ENCODE results near the gene ARFIP1. TPM values are rescaled to one million over a fixed set of nuclear protein-coding genes. Genes with fewer than 3 reads are reported as not detected.

Gene ARFIP1
- total and polyA plus RNA-seq, 2 of the 8 experiments (the other 6 are each of a cell fraction or from before 2014, with no cell fraction given): 13.5 to 38.0 TPM

DNA sequence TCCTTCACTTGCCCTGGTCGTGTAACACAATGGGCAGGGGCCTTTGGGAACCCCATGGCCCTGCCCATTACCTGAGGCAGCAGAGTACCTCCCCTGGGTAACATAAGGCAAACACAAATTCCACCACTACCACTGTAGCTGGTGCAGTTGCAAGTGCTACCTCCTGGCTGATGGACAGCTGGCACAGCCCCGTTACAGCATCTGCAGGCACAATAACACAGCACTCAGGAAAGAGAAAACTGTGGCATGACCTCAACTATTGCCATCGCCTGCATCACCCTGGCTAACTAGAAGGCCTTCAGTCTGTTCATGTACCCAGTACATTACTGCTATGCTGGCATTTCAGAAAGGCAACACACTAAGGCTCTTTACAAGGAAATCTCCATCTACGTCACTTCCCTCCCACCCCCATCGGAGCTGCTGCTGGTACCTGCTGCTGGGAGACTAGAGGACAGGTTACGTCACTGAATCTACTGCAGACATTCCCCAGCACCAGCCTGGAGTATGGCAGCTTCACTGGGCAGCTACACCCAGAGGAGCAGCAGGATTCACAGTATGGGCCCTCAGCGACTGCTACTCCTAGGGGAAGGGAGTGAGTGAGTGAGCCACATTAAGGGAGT, 39.4 kb downstream of the ARFIP1 start:
- Histone ChIP-seq H3K18ac (ENCODE audit: extremely low read depth, low read length) (no peak overlapping the region), H2BK20ac (ENCODE audit: low read length) (no peak overlapping the region), H3K23me2 (ENCODE audit: low read depth, low read length) (no peaks in the 10 kb centered on the region), H2BK12ac (ENCODE audit: low read depth, low read length) (no peak overlapping the region), H3K4me3 (ENCODE audit: extremely low read depth in 1 of 4, insufficient read depth in 2 of 4, low read depth in 3 of 4, low read length in 4 of 4) (no peak overlapping the region), H4K20me1 (replicated peaks in 1 of 2; ENCODE audit: control insufficient read depth in 1 of 2, insufficient read depth in 2 of 2, low read length in 2 of 2) (peaks cover 0 to 2% of the 10 kb centered on the region in 2 experiments), H4K91ac (replicated peaks; ENCODE audit: insufficient read length, low read length) (no peak overlapping the region), H3K23ac (ENCODE audit: insufficient read length) (no peak overlapping the region), H3K56ac (replicated peaks; ENCODE audit: insufficient read length, low read depth, low read length) (no peak overlapping the region), H3K9me3 (ENCODE audit: insufficient read depth in 2 of 2, low read depth in 1 of 2, low read length in 1 of 2) (peaks cover 0 to 6% of the 10 kb centered on the region in 2 experiments; a peak in 1 of 4 replicates), H3K79me2 (ENCODE audit: control insufficient read depth in 1 of 2, insufficient read depth in 2 of 2, low read length in 2 of 2) (peaks cover 0 to 4% of the 10 kb centered on the region in 2 experiments; a peak in 1 of 4 replicates), H3K4me2 (ENCODE audit: insufficient read depth in 1 of 2, low read depth in 2 of 2, low read length in 2 of 2) (no peak overlapping the region), H4K5ac (ENCODE audit: insufficient read length, low read depth, low read length) (no peak overlapping the region), H2BK120ac (replicated peaks; ENCODE audit: low read depth, low read length) (no peak overlapping the region), H2BK15ac (ENCODE audit: low read length) (no peak overlapping the region), H3K79me1 (ENCODE audit: low read depth, low read length) (peaks cover 7% of the 10 kb centered on the region), H3K4ac (replicated peaks; ENCODE audit: insufficient read length, low read depth, low read length) (no peak overlapping the region), H3K14ac (ENCODE audit: insufficient read length) (no peak overlapping the region), H3K27me3 (replicated peaks in 1 of 4; ENCODE audit: control insufficient read depth in 3 of 4, extremely low read depth in 1 of 4, insufficient read depth in 3 of 4, low read length in 3 of 4) (no peaks in the 10 kb centered on the region), H3K4me1 (replicated peaks in 1 of 4; ENCODE audit: control insufficient read depth in 3 of 4, insufficient read depth in 4 of 4, low read length in 3 of 4) (peaks cover 0 to 4% (median 0%) of the 10 kb centered on the region in 4 experiments; a peak in 3 of 7 replicates), H3K9ac (replicated peaks in 1 of 4; ENCODE audit: extremely low read depth in 1 of 4, low read depth in 3 of 4, low read length in 3 of 4) (no peak overlapping the region), H2BK5ac (ENCODE audit: low read depth, low read length) (no peak overlapping the region), H3K36me3 (ENCODE audit: control insufficient read depth in 2 of 4, insufficient read depth in 4 of 4, low read length in 3 of 4) (peaks cover 0 to 12% (median 0%) of the 10 kb centered on the region in 4 experiments; a peak in 3 of 8 replicates), H2AFZ (ENCODE audit: low read length) (no peak overlapping the region), H2AK5ac (ENCODE audit: low read depth, low read length) (no peak overlapping the region), H4K8ac (ENCODE audit: extremely low read depth, insufficient read depth, low read length) (no peak overlapping the region), H3K27ac (ENCODE audit: low read depth, low read length) (no peak overlapping the region)
- POLR2A ChIA-PET (ENCODE audit: partially characterized antibody): interaction anchor here (1.6 kb wide), 1 partner anchor 10 kb away, joined by 4 read pairs; no protein-coding TSS in a partner anchor
- CTCF ChIA-PET (ENCODE audit: partially characterized antibody): interaction anchor here (0.9 to 1.2 kb wide), 3 partner anchors 17 to 309 kb away, joined by 3 to 5 read pairs (median 3); no protein-coding TSS in a partner anchor
- WGBS, 2 experiments (ENCODE audit: extremely low coverage in 1 of 2, insufficient coverage in 1 of 2, insufficient read length in 1 of 2, insufficient replicate concordance in 2 of 2, low coverage in 1 of 2, low lambda C conversion rate in 2 of 2, missing lambda C conversion rate in 1 of 2): 87% methylated on average over 7 of the region's 7 CpGs; no CpG with 5 or more reads in 1 of the 2 experiments
- TF ChIP-seq, protein P1, sequence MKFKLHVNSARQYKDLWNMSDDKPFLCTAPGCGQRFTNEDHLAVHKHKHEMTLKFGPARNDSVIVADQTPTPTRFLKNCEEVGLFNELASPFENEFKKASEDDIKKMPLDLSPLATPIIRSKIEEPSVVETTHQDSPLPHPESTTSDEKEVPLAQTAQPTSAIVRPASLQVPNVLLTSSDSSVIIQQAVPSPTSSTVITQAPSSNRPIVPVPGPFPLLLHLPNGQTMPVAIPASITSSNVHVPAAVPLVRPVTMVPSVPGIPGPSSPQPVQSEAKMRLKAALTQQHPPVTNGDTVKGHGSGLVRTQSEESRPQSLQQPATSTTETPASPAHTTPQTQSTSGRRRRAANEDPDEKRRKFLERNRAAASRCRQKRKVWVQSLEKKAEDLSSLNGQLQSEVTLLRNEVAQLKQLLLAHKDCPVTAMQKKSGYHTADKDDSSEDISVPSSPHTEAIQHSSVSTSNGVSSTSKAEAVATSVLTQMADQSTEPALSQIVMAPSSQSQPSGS (IDR thresholded peaks at IDR 0.05; ENCODE audit: low read length): no peak
- no peak for TF ChIP-seq POLR2AphosphoS5 (IDR thresholded peaks at IDR 0.05; ENCODE audit: low read depth, low read length)
- no peak for TF ChIP-seq POLR2A (IDR thresholded peaks at IDR 0.05; ENCODE audit: control extremely low read depth in 1 of 2, low read depth in 2 of 2, low read length in 2 of 2)
- TF ChIP-seq RXRA (IDR thresholded peaks at IDR 0.05; ENCODE audit: insufficient read depth, low read depth, low read length): no peak
- no peak for TF ChIP-seq BCL11A (IDR thresholded peaks at IDR 0.05; ENCODE audit: low read depth in 2 of 2, low read length in 2 of 2)
- DNase-seq (ENCODE audit: low read depth in 1 of 2, low spot score in 2 of 2) (no peak), FAIRE-seq (no peak)
